Measurements from ENCODE around the gene SNHG17. TPM values are rescaled to one million over a fixed set of nuclear protein-coding genes. Genes with fewer than 3 reads are reported as not detected.
"Not testable (repeated sequence)": the region's sequence is repeated elsewhere in the genome, so short reads cannot be mapped to it uniquely, and the experiment has no call there.

The SNHG17 gene
- polyA plus RNA-seq, 3 donors from 2014 or later = 42.8 to 86.0 (median 44.9) TPM

- Mint-ChIP-seq H3K9me3 (no peaks in the 10 kb centered on the region), H3K36me3 (peaks cover 14 to 76% (median 33%) of the 10 kb centered on the region in 3 donors), H3K4me3 (no peak overlapping the region), H3K4me1 (peaks cover 7 to 25% of the 10 kb centered on the region in 2 donors), H3K27me3 (ENCODE audit: low read depth in 3 of 3) (peaks cover 0 to 5% (median 4%) of the 10 kb centered on the region in 3 donors), H3K27ac (peak overlapping the region in 2 of 6 donors; percentile 60 to 78)
- DNase-seq = no peak
These were observed 10.7 kb downstream of the SNHG17 start for GRCh38 chr20:38424401-38424800.

GRCh38 chr20:38423541-38423940 is 11.6 kb downstream of the SNHG17 start:
- Mint-ChIP-seq H3K27me3 (ENCODE audit: low read depth in 3 of 3) (peaks cover 0 to 2% (median 1%) of the 10 kb centered on the region in 3 donors), H3K4me1 (peaks cover 7 to 20% of the 10 kb centered on the region in 2 donors), H3K27ac (peak overlapping the region in 2 of 6 donors; percentile 12 to 57), H3K4me3 (no peak overlapping the region), H3K9me3 (no peaks in the 10 kb centered on the region), H3K36me3 (peaks cover 10 to 74% (median 30%) of the 10 kb centered on the region in 3 donors)
- no peak for DNase-seq

GRCh38 chr20:38421915-38422314 is 13.2 kb downstream of the SNHG17 start:
- Mint-ChIP-seq H3K4me3 (no peak overlapping the region), H3K9me3 (no peaks in the 10 kb centered on the region), H3K27ac (no peak overlapping the region), H3K4me1 (peaks cover 4 to 11% of the 10 kb centered on the region in 2 donors), H3K27me3 (ENCODE audit: low read depth in 3 of 3) (peaks cover 0 to 3% (median under 1%) of the 10 kb centered on the region in 3 donors), H3K36me3 (peaks cover 13 to 66% (median 28%) of the 10 kb centered on the region in 3 donors)
- DNase-seq = no peak

GRCh38 chr20:38420388-38421085 is 14.6 kb downstream of the SNHG17 start:
- peaks cover 21 to 68% (median 34%) of the 10 kb centered on the region in 3 donors for H3K36me3 Mint-ChIP-seq
- no peaks in the 10 kb centered on the region for H3K9me3 Mint-ChIP-seq

GRCh38 chr20:38418509-38419204 is 16.5 kb downstream of the SNHG17 start:
- Mint-ChIP-seq H3K4me3 (no peak overlapping the region), H3K4me1 (peaks cover 2 to 7% of the 10 kb centered on the region in 2 donors), H3K36me3 (peaks cover 31 to 76% (median 44%) of the 10 kb centered on the region in 3 donors), H3K27ac (peak overlapping the region in 1 of 6 donors; percentile 46), H3K27me3 (ENCODE audit: low read depth in 3 of 3) (peaks cover 0 to 3% (median 0%) of the 10 kb centered on the region in 3 donors), H3K9me3 (no peaks in the 10 kb centered on the region)
- DNase-seq = no peak

More at GRCh38 chr20:38420388-38421085, 14.6 kb downstream of the SNHG17 start:
- H3K27me3 Mint-ChIP-seq (ENCODE audit: low read depth in 3 of 3) = peaks cover 0 to 3% (median 0%) of the 10 kb centered on the region in 3 donors
- H3K4me3 Mint-ChIP-seq = no peak overlapping the region
- H3K27ac Mint-ChIP-seq = peak overlapping the region in 2 of 6 donors; percentile 33 to 65
- no peak for DNase-seq
- H3K4me1 Mint-ChIP-seq = peaks cover 2 to 7% of the 10 kb centered on the region in 2 donors

GRCh38 chr20:38414769-38415450 is 20.2 kb downstream of the SNHG17 start:
- Mint-ChIP-seq H3K4me1 (no peaks in the 10 kb centered on the region), H3K27me3 (ENCODE audit: low read depth in 3 of 3) (peaks cover 0 to 2% (median 0%) of the 10 kb centered on the region in 3 donors), H3K27ac (no peak overlapping the region), H3K4me3 (no peak overlapping the region), H3K9me3 (no peaks in the 10 kb centered on the region), H3K36me3 (peaks cover 30 to 58% (median 38%) of the 10 kb centered on the region in 3 donors)
- no peak for DNase-seq

- H3K27me3 Mint-ChIP-seq (ENCODE audit: low read depth in 3 of 3) = peaks cover 0 to 2% (median 0%) of the 10 kb centered on the region in 3 donors
- DNase-seq = no peak
- no peaks in the 10 kb centered on the region for H3K9me3 Mint-ChIP-seq
- no peak overlapping the region for H3K4me3 Mint-ChIP-seq
- H3K4me1 Mint-ChIP-seq = no peaks in the 10 kb centered on the region
- H3K36me3 Mint-ChIP-seq = peaks cover 30 to 48% (median 37%) of the 10 kb centered on the region in 3 donors
- no peak overlapping the region for H3K27ac Mint-ChIP-seq
These were observed 22.1 kb downstream of the SNHG17 start for GRCh38 chr20:38412877-38413577.

GRCh38 chr20:38407822-38408221 is 27.3 kb downstream of the SNHG17 start:
- H3K4me3 Mint-ChIP-seq; H3K27me3 Mint-ChIP-seq (ENCODE audit: low read depth in 3 of 3); H3K27ac Mint-ChIP-seq; H3K9me3 Mint-ChIP-seq; DNase-seq; H3K4me1 Mint-ChIP-seq: not testable (repeated sequence)
- peaks cover 7 to 20% (median 11%) of the 10 kb centered on the region in 3 donors for H3K36me3 Mint-ChIP-seq

- Mint-ChIP-seq H3K9me3 (no peaks in the 10 kb centered on the region), H3K27me3 (ENCODE audit: low read depth in 3 of 3) (no peaks in the 10 kb centered on the region), H3K36me3 (peaks cover 7 to 19% (median 10%) of the 10 kb centered on the region in 3 donors), H3K4me1 (no peaks in the 10 kb centered on the region), H3K27ac (no peak overlapping the region), H3K4me3 (no peak overlapping the region)
- DNase-seq = no peak
These were observed 27.8 kb downstream of the SNHG17 start for GRCh38 chr20:38407321-38407720.

GRCh38 chr20:38406476-38406875 is 28.7 kb downstream of the SNHG17 start:
- Mint-ChIP-seq H3K27me3 (ENCODE audit: low read depth in 3 of 3) (no peaks in the 10 kb centered on the region), H3K27ac (no peak overlapping the region), H3K36me3 (peaks cover 7 to 16% (median 7%) of the 10 kb centered on the region in 3 donors), H3K4me3 (no peak overlapping the region), H3K4me1 (no peaks in the 10 kb centered on the region), H3K9me3 (no peaks in the 10 kb centered on the region)
- DNase-seq = no peak

- Mint-ChIP-seq H3K36me3 (peaks cover 4 to 10% (median 7%) of the 10 kb centered on the region in 3 donors), H3K9me3 (no peaks in the 10 kb centered on the region), H3K4me1 (no peaks in the 10 kb centered on the region), H3K27ac (no peak overlapping the region), H3K4me3 (no peak overlapping the region), H3K27me3 (ENCODE audit: low read depth in 3 of 3) (no peaks in the 10 kb centered on the region)
- no peak for DNase-seq
These were observed 30.0 kb downstream of the SNHG17 start for GRCh38 chr20:38405132-38405531.

- H3K27ac Mint-ChIP-seq = no peak overlapping the region
These were observed 31.1 kb downstream of the SNHG17 start for GRCh38 chr20:38404016-38404415.

GRCh38 chr20:38402816-38403215 is 32.3 kb downstream of the SNHG17 start:
- H3K36me3 Mint-ChIP-seq = peaks cover 4 to 7% (median 5%) of the 10 kb centered on the region in 3 donors
- no peaks in the 10 kb centered on the region for H3K27me3 Mint-ChIP-seq (ENCODE audit: low read depth in 3 of 3)
- no peak overlapping the region for H3K27ac Mint-ChIP-seq
- H3K4me1 Mint-ChIP-seq = no peaks in the 10 kb centered on the region
- DNase-seq = no peak
- no peaks in the 10 kb centered on the region for H3K9me3 Mint-ChIP-seq
- no peak overlapping the region for H3K4me3 Mint-ChIP-seq

More at GRCh38 chr20:38404016-38404415, 31.1 kb downstream of the SNHG17 start:
- Mint-ChIP-seq H3K4me1 (no peaks in the 10 kb centered on the region), H3K27me3 (ENCODE audit: low read depth in 3 of 3) (no peaks in the 10 kb centered on the region), H3K4me3 (no peak overlapping the region), H3K9me3 (no peaks in the 10 kb centered on the region), H3K36me3 (peaks cover 4 to 10% (median 7%) of the 10 kb centered on the region in 3 donors)
- DNase-seq = no peak
